NCI-H2196 (cell line): ENCODE measurements around the gene RTP2.
A peak's percentile ranks its signal among the peaks of the same experiment; 100 is the strongest.

ENCODE experiments used
- DNase-seq: peaks from one replicate; lab custom pipeline; 2025; ENCODE audit not compliant: unreplicated experiment; lab: John Stamatoyannopoulos, UW

RTP2 gene

GRCh38 chr3:187677604-187678003, 24.8 kb downstream of the RTP2 start:
- DNase-seq, result no peak

- no peak for DNase-seq
Measured at GRCh38 chr3:187673012-187673411, 29.3 kb downstream of the RTP2 start.

GRCh38 chr3:187669675-187670504, 32.5 kb downstream of the RTP2 start, which contains the start of gene SST:
Gene SST, minus strand, starts transcription at chr3:187670394. Its CDS starts 103 bp downstream, at chr3:187670291.
- no peak for DNase-seq

- DNase-seq, result peak; percentile 48
Measured at GRCh38 chr3:187667526-187667925, 34.8 kb downstream of the RTP2 start.

- no peak for DNase-seq
Measured at GRCh38 chr3:187665764-187666402, 36.5 kb downstream of the RTP2 start.

- no peak for DNase-seq
Measured at GRCh38 chr3:187665010-187665409, 37.3 kb downstream of the RTP2 start.

GRCh38 chr3:187662848-187663409, 39.4 kb downstream of the RTP2 start:
- no peak for DNase-seq

GRCh38 chr3:187661267-187661666, 41.1 kb downstream of the RTP2 start:
- DNase-seq, result no peak

GRCh38 chr3:187651282-187651681, 51.1 kb downstream of the RTP2 start:
- no peak for DNase-seq
